Testis (tissue), 2 donors: ENCODE data around the gene TPCN2.

Source experiments
- CTCF ChIP-seq, 3 experiments: fragments of 450-650 bp in 2 of 3; fragments of 200-600 bp in 1 of 3; sonication (generic) in 1 of 3; IDR thresholded peaks; one replicate each; pipeline ENCODE4 v1.5.1; 2016 to 2019; ENCODE audit warnings: antibody characterized with exemption in 3 of 3, mild to moderate bottlenecking in 2 of 3, moderate library complexity in 1 of 3
- POLR2A ChIP-seq: fragments of 450-650 bp; IDR thresholded peaks from one replicate; pipeline ENCODE4 v1.6.1; 2017; ENCODE audit warnings: antibody characterized with exemption, mild to moderate bottlenecking, moderate library complexity

GRCh38 chr11:69142895-69143294, 94.2 kb downstream of the TPCN2 start:
- TF ChIP-seq CTCF (IDR thresholded peaks at IDR 0.05) (no peak), POLR2A (no peak)
